Limb (tissue), 2 donors: Measurements from ENCODE around the gene ADIG.

Experiments used
- DNase-seq, 2 donors: peaks; one replicate each; pipeline ENCODE4 v3.0.0-alpha.2; 2016; ENCODE audit errors: extremely low spot score in 2 of 2

Gene ADIG

DNA sequence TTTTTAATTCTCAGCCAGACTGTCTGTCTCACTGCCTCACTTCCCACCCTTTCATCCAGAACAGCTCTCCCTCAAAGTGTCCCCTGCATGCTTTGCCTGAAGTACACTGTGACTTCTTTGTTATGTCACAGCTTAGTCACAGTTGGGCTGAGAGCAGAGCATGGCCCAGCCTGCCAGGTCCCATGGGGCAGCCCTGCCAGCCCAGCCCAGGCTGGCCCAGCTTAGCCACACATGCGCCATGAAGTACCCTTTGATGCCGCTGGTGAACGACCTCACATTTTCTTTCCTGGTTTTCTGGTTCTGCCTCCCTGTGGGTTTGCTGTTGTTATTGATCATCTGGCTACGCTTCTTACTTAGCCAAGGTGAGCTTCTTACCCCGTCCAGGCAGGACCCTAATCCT lies at the start of gene ADIG:
TSS of gene ADIG (plus strand) at position 185 of the 400 bp plus-strand sequence. CDS start at position 239, 54 bp downstream.
- no peak for DNase-seq

DNA sequence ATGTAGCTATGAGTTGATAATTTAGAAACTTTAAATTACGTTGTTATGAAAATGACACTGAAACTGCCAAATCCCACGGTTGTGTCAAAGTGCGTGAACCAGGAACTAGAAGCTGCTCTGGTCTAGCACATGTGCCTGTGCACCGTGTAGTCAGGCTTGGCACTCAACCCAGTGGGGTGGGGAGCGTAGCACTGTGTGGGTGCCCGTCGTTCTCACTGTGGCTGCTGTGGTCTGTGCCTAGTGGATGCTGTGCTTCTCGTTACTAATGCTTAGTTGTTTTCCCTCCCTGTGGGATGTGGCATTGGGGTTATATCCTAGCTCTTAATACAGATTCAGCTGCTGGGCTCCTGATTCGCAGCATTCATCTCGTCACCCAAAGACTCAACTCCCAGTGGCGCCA lies 46.2 kb upstream of the ADIG start:
- DNase-seq: no peak

DNA sequence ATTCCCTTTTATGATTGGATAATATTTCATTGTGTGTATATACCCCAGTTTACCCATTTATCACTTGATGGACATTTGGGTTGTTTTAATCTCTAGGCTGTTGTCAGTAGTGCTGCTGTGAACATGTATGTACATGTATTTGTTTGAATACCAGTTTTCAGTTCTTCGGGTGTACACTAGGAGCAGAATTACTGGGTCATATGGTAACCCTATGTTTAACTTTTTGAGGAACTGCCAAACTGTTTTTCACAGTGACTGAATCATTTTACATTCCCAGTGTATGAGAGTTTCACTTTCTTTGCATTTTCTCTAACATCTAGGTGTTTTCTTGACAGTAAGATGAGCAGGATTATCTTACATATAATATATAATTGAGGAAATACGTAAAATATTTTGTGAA lies 44.7 kb upstream of the ADIG start:
- no peak for DNase-seq

DNA sequence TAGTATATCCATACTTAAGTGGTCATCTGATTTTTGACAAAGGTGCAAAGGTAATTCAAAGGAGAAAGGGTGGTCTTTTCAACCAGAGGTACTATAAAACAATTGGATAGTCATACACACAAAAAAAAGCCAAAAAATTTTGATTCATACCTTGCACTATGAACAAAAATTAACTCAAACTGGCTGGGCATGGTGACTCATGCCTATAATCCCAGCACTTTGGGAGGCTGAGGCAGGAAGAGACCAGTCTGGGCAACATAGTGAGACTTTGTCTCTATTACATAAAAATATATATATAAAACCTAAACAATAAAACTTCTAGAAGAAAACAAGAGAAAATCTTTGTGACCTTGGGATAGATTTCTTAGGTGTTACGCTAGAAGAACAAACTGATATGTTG lies 43.8 kb upstream of the ADIG start:
- no peak for DNase-seq

DNA sequence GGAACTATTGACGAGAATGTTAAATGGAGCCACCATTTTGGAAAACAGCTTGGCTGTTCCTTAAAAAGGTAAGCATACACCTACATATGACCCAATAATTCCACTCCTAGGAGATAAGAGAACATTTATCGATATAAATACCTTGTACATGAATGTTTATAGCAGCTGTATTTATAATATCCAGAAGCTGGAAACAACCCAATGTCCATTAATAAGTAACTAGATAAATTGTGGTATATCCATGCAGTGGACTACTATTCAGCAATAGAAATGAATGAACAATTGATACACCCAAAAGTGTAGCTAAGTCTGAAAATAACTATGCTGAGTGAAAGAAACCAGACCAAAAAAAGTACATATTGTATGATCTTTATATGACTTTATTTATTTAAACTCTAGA lies 42.2 kb upstream of the ADIG start:
- no peak for DNase-seq

DNA sequence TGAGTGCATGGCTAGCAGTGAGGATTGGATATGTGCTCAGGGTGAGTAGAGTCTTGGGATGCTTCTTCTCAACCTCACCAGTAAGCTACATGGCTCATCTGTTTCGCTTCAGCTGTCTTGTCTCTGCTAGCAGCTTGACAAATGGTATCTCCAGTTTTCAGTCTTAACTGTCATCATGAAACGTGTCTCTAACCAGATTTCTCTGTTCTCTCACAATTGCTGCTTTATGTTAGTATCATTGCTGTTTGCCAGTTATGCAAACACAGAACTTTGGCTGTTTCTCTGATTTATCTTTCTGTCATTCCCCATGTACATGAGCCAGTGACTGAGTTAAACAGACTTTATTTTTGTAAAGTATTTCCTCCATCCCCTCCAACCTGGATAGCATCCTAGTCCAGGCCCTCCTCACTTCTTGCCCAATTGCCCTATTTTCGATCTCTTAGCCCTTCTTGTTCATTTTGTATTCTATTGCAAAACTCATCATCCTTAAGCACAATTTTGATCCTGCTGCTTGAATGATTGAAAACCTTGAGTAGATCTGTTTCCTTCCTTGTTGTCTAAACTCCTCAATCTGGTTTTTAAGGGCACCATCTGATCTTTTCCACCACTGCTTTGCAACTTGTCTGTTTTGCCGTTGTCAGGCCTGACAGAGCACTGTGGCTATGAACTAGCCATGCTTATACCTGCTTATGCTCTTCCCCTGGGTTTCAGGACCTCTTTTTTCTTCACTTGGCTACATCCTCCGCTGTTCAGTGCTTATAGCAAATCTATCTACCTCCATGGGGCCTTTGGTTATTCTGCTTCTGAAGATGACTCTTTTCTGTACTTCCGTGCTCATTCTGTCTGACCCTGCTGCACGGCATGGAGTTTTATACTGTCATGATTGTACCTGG lies 37.7 kb upstream of the ADIG start:
- no peak for DNase-seq

DNA sequence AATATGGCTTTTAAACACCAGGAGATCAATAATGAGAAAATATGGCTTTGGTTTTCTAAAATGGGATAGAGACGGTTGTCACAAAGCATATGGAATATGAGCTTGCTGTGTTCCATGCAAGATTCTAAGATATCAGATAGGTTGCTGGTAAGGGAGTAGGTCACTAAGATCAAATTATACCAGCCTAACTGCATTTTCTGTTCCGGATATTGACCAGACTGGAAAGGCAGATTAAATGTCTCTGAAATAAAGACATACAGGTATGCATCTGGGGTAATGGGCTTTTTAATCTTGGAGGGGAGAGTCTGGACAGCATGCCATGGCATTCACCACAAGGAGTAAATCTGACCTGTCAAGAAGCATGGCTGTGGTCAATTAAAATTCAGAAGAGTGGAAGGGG lies 35.2 kb upstream of the ADIG start:
- no peak for DNase-seq

DNA sequence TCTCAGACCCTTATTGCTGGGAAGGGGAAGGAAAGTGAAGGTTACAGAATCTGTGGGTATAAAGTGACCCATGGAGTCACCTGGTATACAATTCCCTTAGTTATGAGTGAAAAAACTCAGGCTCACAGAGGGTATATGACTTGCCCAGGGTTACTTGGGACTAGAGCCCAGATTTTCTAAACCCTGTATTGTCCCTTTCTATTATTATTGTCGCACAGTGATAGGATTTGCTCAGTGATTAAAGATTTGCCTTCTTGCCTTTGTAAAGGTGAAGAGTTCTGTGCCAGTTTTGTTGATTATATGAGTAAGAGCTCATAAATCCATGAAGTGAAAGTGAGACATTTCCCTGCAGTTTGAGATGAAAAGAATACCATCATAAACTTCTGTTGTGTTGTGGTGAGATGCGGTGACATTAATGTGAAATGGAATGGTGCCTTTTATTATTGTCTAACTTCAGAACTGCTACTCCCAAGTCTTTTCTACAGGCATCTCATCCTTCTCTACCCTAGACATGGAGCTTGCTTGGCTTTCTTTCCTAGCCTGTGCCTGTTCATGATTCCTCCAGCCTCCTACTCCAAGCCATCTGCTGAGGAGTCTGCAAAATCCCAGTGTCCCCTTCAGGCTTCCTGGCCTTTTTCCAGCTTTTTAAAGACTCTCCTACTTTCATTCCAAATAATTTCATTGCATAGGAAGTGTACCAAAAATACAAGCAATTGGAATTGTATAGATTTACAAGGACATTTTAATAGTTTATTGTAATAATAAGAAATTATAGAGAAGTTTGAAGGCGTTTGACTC lies 33.5 kb upstream of the ADIG start:
- peak in 1 of 2 donors; percentile 6 for DNase-seq

DNA sequence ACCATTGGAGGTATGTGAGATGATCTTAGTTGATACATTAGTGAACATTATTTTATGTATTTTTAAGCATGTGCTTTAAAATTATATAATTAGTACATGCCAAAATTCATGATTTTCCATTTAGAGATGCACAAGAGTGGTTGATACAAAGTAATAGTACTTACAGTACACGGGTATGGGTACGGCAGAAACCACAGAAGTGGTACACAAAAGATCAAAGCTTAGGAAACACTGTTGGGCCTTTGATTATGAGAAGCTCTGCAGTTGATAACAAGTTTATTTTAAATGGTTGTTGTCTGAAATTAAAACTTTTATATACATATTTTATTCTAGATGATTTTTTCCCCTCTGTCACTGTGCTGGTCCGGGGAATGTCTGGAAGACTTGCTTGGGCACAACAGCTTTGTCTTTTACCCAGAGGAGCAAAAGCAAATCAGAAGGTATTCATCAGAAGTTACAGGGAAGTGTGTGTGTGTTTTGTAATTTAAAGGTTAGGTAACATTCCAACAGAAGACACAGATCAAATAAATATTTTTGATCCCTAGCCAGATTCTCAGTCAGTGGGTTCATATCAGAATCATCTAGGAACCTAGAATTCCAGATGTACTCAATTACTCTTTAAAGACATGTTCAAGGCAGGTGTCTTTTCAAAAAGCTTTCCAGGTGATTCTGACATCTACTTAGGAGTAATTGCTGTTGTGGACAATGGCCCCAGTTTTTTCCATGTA lies 32.5 kb upstream of the ADIG start:
- no peak for DNase-seq

DNA sequence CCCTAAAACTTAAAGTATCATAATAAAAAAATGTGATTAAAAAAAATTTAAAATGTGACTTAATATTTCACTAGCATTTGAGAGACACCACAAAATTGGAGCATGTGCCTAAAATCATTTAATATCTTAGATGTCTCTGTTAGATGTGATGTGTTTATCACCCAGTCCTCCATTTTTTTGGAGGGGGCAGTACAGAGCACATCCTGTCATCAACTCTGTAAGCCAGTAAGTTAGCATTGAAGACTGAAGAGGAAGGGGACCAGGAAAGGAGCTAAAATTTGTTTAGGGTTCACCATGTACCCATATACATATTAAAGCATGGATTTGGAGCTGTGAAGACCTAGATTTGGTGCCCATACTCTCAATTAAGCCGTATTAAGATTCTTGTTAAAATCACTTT lies 30.7 kb upstream of the ADIG start:
- DNase-seq: no peak

DNA sequence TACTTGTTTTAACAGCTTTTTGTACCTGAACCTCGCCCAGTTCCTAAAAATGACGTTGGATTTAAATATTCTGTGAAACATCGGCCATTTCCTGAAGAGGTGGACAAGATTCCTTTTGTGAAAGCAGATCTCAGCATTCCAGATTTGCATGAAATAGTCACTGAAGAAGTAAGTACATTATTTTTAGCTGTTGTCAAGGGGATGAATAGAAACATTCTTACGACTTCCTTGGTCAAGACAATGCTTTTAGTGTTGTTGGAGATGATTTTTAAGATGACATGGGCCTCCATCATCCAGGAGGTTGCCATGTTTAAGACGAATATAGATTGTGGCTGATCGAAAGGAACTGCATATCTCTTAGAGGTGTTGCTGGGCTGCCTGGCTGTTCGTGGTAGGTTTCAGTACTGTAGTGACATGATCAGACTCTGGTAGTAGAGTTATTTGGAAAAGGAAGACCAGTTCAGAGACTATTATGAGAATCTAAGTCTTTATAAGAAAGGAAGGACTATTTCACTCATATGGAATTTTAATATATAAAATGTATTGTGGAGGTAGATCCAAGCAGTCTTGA lies 29.9 kb upstream of the ADIG start:
- no peak for DNase-seq

DNA sequence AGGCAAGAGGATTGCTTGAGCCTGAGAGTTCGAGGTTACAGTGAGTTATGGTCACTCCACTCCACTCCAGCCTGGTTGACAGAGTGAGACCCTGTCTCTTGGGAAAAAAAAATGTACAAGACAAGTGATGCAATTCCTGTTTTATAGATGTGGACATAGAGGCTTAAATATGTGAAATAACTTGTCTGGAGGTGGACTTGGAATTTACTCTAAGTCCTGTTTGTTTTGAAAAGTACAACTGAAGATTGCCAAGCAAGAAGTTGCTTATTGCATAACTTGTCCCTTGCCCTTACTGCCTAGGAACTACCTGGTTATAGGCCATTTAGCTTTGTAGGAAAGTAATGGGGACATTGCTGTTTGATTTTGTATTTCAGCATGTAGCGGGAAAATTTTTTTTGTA lies 26.0 kb upstream of the ADIG start:
- no peak for DNase-seq

DNA sequence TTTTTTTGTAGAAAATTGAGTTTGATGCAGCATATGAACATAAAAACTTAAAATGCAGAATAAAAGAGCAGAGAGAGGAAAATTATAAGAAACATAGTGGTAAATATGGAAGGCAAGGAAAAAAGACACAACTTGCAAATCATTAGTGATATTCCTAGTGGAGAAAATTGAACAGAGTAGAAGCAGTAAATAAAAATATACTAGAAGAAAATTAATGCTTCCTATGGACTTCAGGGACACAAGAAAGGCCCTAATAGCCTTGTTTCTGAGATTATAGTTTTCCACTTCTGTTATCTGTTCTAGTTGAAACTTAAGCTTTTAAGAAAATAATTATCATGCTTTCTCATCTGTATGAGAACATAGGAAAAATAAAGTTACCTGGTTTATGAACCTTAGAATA lies 25.6 kb upstream of the ADIG start:
- DNase-seq: no peak

DNA sequence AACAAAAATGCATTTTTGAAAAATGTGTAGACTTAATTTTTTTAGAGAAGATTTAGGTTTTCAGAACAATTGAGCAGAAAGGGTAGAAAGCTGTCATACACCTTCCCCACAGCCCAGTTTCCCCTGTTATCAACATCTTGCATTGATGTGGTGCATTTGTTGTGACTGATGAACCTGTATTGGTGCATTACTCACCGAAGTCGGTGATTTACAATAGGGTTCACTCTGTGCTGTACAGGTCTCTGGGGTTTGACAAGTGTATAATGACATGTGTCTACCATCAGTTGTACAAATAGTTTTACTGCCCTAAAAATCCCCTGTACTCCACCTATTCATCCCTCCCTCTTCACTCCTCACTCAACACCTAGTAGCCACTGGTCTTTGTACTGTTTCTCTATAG lies 23.8 kb upstream of the ADIG start:
- DNase-seq: no peak

DNA sequence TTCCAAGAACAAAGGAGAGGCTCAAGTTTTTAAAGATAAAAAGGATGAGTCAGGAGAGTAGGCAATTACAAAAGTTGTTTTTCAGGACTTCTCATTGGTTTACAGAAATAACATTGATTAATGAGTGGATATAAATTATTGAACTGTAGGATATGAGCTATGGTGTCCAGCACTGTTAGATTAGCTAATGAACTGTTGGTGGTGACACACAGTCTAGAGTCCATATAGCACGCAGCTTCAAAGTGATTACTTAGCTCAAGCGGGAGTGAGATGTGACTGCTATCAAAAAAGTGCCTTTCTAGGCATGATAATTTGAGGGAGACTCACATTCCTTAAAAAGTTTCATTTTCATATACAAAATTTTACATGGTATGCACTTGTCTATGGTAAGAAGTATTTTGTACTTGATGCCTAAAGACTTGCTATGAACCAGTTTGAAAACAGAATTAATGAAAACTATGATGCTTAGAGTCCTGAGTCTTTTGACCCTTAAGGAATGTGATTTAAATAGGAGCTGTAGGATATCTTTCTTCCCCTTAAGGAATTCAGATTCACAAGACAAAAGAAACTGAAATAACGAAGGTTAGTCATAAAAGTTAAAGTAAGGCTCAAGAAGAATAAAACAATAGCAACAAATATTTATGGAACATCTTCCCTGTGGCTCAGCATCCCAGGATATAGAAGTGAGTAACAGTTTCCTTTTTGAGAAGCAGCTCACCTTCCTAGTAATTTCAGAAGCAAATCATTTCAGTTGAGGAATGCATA lies 22.2 kb upstream of the ADIG start:
- DNase-seq: no peak

DNA sequence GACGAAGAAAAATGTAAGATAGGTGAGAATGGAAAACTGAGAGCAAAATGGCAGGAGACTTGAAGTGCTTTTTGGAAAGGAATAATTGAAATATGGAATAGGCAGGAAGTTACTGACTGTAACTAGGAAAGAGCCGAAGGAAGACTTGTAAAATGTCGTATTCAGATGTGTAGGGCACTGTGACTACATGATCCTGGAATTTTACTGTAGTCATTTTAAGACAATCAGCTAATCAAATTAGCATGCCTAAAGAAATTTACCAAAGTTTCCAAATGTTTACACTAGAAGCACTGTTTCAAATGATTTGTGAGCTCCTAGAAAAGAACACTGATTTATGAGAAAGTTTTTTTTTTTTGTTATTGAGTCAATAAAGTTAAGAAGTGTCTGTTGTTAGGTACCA lies 21.2 kb upstream of the ADIG start:
- no peak for DNase-seq

DNA sequence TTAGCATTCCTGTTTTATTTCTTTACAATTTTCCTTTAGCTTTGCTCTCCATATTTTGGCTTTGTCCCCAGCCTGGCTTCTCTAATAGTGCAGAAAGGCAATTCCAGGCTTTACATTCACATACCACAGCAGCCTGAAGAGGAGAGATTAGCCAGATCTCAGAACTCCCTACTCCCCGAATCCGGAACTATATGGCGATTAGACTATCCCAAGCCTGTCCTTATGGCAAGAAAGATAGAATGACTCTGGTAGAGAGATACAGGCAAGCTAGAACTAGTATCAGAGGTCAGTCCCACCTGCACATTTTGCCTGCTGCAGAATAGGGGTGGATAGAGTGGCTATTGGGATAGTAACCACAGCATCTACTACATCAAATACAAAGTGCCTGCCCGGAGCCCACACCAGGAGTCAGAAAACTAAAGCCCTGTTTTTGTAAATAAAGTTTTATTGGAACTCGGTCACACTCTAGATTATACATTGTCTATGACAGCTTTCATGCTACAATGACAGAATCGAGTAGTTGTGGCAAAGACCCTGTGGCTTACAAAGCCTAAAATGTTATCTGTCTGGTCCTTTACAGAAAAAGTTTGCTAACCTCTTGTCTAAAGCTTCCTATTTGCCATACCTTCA lies 17.1 kb upstream of the ADIG start:
- DNase-seq: no peak

DNA sequence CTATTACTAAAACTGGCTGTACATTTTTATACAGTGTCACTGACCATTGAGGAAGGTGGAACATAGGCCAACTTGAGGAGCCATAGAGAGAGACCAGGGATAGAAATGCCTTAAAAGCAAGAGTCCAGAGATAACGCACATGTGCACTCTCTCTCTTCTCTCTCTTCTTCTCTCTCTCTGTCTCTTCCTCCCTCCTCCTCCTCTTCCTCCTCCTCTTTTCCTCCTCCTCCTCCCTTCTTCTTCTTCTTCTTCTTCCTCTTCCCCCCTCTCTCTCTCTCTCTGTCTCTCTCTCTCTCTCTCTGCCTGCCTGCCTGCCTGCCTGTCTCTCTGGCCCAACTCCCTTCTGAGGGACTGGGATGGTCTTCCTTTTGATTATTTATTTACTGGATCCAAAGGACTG lies 16.3 kb upstream of the ADIG start:
- DNase-seq: no peak

DNA sequence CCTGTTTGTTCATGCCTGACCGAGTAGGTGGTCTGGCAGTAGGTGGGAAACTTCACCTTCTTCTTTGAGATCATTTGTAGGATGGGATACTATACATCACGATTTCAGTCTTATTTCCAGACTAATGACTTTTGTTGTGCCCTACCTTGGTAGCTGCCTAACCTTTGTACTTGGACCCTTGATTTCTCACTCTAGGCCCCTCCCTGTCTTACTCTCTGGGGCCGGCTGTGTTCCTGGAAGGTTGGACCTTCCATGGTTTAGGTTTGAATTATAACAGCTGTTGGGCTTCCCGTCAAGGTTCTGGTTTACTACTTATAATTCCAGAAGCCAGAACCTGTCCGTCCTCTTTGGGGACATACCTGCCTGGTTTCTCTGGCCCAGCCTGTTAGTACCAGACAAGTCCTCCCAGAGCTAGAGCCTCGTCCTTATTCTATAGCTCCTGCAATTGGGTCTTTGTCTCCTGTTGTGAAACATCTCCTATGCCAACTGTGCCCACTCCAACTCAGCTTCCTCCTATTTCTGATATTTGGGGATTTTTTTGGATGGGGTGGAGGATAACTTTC lies 14.9 kb upstream of the ADIG start:
- no peak for DNase-seq
